T-helper 2 cell (primary cell): ENCODE data around the gene ICE1.
A peak's percentile ranks its signal among the peaks of the same experiment; 100 is the strongest.
"Not testable (repeated sequence)": the region's sequence is repeated elsewhere in the genome, so short reads cannot be mapped to it uniquely, and the experiment has no call there.

Experiments used
- DNase-seq, 5 experiments: peaks; one replicate each; pipeline versions ENCODE4 v3.0.0 to v3.0.0-alpha.2; 2012 to 2022

The ICE1 gene

DNA sequence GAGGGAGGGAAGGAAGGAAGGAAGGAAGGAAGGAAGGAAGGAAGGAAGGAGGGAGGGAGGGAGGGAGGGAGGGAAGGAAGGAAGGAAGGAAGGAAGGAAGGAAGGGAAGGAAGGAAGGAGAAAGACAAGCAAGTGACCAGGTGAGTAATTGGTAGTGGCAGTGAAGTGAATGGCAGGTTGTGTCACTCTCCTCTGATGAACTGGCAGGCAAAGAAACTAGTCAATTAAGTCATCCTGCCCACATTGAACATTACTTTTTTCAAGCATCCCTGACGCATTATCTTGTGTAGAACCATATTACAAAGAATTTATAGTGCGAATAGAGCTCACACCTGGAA lies 70.4 kb downstream of the ICE1 start:
- not testable (repeated sequence) for DNase-seq

DNA sequence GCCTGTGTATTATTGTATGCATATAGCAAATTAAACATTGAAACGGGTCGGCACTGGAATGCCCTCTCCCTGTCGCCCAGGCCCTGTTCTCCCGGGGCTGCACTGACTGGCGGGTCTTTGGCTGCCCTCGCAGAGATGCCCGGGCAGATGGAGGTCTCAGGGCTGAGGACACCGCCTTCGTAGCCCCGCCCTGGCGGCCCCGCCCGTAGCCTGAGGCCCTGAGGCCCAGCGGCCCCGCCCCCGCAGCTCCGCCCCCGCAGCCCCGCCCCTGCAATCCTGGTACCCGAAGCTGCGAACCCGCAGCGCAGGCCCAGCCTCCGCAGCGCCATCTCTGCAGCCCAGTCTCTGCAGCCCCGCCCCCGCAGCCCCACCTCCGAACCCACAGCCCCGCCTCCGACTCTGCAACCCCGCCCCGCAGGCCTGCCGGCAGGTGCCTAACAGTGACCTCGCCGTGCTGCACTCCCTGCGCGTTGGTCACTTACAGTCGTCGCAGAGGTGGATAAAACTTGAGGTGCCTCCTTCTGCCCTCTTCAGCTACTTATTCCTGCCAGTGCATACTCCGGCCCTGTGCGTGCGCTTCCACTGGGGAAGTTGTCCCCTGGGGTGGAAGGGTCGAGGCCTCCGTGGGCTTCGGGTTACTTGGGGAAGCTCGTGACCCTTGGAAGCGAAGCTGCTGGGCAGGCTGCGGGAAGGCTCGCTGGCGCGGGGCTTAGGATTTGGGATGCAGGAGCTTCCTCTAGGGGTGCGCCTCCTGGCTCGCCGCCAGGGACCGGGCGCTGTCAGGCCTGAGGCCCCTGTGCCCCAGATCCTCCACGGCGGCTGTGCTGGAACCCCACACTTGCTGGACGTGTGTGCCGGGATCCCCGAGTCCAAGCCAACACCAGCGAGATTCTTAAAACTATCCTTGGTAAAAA lies 72.3 kb downstream of the ICE1 start:
- peak; percentile 59 to 88 (median 79) for DNase-seq

DNA sequence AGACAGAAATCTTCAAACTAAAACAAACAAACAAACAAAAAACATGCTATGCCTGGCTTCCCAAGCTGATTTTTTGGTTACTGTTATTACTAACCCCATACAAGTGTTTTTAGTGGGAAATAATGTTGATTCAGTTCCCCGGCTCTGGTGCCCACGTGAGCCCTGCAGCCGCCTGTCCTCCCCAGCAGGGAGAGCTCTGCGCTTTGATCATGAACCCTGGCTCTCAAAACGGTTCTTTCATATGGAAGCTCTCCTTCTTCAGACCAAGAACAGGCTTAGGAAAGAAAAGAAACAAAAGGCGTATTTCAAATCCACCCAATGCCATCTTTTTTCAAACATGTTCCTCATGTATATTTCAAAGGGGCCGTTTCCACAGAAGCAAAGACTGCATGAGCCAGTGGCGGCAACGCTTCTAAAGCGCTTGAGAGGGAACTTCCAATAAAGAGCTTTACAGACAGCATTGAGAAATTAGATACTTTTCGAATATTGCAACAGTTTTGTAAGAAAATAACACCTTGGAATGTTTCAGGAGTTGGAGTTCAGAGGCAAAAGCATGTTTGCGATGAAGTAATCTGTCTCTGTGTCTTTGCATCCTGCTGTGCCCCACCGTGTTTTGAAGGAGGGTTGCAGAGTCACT lies 74.8 kb downstream of the ICE1 start:
- DNase-seq: peak in 1 of 5 experiments; percentile 42

DNA sequence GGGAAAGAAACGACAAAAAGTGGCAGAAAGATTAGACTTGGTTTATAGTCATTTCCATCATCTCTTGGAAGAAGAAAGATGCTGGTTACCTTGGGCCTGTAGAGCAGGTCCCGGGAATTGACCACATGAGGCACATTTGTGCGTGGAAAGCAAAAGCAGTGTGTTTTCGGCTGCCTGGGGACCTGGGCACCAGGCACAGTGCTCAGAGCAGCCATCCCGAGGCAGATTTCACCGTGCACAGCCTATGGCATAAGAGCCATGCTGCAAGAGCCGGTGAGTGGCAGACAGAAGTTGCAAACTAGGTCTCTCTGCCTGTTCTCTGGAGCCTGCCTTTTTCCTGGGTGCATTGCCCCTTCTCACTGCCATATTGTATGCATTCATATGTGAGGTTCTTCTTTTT lies 77.0 kb downstream of the ICE1 start:
- DNase-seq: no peak

DNA sequence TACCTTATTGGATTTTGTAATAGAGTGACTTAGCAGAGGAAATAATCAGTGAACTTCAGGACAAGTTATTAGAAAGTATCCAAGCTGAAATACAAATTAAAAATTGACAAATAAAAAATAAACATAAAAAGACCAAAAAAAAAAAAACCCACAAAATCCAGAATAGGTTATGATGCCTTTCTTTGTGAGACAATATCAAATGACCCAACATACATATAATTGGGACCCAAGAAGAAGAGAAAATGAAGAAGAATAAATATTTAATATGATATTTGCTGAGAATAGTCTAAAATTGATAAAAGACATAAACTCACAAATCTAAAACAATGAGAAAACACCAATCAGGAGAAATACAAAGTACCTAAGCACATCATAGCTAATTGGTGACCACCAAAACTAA lies 81.8 kb downstream of the ICE1 start:
- DNase-seq: no peak

DNA sequence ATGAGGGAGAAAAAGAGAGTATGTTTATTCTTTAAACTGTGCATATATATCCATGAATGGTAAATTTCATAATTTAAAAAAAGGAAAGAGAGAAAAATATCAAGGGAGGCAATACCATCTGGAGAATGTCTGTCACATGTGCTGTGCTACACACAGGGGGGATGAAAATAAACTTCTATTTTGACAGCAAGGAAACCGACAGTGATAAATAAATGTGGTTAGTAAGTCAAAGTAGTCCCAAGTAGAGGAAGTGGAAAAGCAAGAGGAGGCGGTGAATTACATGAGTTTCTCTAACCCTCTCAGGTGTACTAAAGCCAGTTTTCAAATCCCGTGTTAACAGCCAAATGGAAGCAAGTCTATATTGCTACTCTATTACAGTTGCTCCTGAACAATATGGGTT lies 83.3 kb downstream of the ICE1 start:
- DNase-seq: no peak

DNA sequence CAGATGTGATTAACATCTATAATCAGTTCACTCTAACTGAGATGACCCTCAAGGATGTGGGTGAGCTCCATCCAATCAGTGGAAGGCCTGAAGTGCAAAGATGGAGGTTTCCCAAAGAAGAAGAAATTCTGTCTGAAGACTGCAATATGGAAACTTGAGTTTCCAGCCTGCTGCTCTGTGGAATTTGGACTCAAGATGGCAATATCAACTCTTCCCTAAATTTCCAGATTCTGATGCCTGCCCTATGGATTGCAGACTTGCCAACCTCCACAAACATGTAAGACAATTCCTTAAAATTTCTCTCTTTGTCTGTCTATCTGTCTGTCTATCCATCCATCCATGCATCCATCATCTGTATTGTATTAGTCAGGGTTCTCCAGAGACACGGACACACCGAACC lies 85.9 kb downstream of the ICE1 start:
- DNase-seq: no peak

DNA sequence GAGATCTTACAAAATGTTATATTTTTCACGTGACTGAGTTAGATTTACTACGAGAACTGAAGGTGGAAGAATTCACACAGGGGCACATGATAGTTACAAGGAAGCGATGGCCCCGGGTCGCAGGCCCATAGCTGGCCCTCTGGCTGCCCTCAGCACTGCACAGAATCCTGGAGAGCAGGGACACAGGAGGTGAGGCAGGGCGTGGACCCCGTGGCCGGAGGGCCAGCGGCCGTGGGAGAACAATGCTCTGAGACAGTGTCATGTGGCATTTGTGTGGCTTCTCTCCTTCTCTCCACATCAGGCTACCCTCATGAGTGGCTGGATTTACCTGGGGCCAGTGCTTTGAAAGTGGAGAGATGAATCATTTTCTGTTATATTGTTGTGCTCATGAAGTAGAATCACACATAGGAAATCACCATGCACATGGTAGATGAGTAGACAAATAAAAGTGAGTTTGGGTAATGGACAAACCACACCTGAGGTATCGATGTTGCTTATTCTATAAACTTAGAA lies 89.5 kb downstream of the ICE1 start:
- no peak for DNase-seq

DNA sequence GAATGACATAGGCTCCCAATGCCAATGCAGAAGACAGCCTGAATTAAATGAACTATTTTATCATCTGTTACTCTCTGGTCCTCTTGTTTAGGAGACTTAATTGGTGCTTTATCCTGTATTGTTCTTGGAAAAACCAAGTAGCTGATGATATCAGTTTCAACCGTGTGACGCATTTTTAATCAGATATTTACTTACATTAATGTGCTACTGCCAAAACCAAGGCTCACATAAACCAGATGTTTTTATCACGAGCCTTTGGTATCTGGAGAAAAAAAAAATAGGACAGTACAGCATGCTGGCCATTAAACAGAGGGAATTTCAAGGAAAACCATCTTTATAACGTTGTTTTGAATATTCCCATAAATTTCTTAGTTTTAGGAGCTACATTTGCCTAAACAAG lies 90.1 kb downstream of the ICE1 start:
- DNase-seq: no peak

DNA sequence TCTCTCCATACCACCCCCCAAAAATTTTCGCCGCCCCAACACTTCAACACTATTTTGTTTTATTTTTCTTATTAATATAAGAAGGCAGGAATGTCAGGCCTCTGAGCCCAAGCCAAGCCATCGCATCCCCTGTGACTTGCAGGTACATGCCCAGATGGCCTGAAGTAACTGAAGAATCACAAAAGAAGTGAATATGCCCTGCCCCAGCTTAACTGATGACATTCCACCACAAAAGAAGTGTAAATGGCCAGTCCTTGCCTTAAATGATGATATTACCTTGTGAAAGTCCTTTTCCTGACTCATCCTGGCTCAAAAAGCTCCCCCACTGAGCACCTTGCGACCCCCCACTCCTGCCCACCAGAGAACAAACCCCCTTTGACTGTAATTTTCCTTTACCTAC lies 98.1 kb downstream of the ICE1 start:
- not testable (repeated sequence) for DNase-seq

DNA sequence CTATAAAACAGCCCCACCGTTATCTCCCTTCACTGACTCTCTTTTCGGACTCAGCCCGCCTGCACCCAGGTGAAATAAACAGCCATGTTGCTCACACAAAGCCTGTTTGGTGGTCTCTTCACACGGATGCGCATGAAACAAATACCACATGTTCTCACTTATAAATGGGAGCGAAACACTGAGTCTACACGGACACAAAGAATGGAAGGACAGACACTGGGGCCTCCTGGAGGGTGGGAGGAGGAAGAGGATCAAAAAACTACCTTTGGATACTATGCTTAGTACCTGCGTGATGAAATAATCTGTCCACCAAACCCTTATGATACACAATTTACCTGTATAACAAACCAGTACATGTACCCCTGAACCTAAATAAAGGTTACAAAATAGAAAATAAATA lies 98.6 kb downstream of the ICE1 start:
- DNase-seq: no peak

DNA sequence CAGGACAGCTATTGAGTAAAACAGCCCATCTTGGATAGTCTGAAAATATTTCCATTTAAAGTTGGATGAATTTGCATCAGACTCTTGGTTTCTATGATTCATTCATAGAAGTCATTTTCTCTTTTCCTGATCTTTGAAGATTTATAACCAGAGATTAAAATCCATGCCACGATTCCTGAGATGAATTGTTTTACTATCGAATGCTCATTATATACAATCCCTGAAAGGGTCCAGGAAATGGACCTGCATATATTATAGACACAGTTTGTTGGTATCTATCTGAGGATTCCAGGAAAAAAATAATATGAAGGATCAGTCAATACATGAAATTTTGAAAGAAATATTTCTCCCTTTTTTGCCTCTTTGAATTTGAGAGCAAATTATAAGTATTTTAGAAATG lies 99.0 kb downstream of the ICE1 start:
- DNase-seq: no peak

DNA sequence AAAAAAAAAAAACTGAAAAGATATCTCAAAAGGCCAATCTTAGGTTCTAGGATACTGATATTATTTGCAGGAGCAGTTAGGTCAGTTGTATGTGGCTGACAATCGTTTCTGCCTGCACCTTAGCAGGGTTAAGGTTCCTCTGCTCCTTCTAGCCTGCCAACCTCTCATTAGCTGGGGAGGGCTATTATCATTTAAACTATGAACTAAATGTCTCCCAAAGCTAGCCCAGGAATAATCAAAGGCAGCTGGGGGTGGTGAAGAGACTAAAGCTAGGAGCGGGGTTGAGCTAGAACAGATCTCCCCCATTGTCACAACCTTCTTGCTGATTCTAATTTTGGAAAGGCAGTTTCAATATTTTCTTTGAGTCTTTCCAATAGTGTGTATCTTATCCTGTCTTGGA lies 99.9 kb downstream of the ICE1 start:
- DNase-seq: no peak

DNA sequence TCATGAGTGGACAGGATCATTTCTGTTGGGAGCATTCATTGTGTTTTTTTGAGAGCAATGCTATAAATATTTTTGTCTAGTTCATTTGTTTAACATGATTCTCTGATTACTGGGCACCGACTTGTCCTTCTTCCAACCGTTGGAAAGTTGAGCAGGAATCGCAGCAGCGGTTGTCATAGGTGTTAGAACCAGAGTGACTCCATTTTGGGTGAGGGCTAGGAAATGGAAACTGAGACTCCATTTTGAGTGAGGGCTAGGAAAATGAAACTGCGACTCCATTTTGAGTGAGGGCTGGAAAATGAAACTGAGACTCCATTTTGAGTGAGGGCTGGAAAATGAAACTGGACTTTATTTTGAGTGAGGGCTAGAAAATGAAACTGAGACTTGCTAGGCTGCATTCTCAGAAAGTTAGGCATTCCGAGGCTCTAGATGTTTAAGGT lies 100.6 kb downstream of the ICE1 start:
- peak in 2 of 5 experiments; percentile 49 to 86 for DNase-seq

DNA sequence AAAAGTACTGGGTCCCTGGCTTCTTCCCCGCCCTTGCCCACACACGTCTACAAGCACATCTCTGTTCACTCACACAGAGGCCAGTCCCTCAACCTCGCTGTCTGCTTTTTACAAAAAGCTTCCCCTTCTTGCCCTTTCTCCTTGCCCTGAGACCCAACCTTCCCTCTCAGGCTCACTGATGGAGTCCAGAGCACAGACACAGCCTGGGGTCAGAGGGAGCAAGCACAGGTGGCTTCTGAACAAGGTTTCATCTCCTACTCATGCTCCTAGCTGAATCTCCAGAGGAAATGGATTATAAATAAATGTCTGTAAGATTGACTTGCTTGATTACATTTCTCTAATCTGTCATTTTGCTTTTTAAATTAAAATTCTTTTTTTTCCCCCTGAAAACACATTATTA lies 101.8 kb downstream of the ICE1 start:
- no peak for DNase-seq

DNA sequence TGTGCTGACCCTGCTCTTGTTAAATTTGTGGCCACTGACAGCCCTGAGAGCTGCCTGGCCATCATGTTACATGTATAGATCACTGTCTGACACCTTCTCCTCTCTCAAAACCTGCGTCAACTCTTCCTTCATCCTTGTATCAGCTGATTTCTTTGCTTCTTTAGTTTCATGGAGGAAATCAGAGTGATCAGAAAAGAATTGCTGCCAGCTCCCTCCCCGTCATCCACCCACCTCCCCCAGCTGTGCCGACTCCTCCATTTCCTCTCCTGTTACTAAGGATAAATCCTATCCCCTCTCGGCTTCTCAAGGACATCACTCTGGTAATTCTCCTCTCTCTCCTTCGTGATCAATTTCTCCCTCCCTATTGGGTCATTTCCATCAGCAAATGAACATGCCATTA lies 108.9 kb downstream of the ICE1 start:
- DNase-seq: no peak

DNA sequence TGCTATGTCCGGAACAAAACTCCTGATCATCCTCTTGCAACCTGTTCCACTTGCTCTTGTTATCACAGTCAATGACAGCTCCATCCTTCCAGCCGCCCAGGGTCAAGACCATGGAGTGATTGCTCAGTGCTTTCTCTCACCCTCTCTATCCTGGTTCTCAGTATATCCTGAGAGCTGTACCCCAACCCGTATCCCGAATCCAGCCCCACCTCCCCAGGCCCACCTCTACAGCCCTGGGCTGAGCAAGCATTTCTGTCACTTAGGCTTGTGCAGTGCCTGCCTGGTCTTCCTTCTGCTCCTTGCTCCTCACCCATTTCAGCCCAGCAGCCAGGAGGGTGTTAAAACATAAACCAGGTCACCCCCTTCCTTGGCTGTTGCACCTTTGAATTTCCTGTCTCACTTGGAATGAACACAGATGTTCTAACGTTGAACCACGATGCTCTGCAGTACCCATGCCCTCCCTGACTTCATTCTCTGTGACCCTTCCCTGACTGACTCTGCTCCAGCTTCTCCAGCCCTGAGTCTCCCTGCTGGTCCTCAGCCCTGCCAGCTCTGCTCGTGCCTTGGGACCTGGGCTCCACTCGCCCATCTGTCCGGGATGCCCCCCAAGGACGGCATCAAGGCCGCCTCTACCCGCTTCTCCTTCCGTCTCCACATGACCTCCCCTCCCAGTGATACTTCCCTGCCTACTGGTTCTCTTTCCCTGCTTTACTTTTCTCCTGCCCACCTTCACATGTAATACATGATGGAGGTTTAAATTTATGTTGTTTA lies 110.0 kb downstream of the ICE1 start:
- no peak for DNase-seq

DNA sequence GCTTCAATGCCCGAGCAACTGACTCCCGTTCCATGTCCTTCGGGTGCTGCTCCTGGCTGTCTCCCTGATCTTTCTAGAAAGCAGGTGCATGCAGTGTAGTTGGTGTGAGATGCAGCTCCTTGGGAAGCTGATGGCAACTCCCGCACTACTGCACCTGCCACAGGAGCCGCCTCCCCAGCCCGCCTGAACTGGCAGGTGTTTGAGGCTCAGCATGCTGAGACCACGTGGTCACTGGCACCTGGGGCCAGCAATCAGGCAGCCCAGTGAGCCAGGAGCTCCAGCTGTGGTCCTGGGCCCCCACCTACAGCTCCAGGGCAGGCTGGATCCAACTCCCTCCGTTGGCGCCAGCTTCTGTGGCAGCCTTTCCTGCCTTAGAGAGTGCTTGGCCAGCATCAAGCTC lies 111.5 kb downstream of the ICE1 start:
- DNase-seq: no peak

DNA sequence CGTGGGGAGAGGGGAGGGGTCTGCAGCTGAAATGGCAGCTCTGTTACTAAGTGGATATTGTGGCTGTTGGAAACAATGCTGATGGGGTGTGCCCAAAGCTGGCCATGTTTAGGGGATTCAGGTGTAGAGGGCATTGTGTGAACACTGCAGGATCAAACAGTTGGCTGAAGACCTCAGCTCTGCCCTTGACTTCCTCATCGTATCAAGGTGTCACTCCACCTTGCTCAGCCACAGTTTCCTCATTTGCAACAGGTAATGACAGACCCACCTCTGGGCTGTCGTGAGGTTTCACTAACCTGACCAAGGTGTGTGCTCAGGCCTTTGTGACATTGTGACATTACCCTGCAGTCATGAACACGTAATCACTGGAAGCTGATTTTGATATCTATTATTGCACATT lies 111.9 kb downstream of the ICE1 start:
- DNase-seq: no peak

DNA sequence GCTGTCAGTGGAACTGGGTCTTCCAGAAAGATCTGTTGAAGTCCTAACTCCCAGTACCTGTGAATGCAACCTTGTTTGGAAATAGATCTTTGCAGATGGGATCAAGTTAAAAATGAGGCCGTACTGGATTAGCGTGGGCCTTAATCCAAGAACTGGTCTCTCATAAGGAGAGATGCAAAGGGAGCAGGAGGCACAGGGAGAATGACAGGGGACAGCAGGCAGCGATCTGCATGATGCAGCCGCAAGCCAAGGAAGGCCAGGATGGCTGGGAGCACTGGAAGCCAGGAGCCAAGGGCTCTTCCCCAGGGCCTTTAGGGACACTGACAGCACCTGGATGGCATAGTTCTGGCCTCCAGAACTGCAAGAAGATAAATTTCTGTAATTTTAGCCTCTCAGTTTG lies 114.4 kb downstream of the ICE1 start:
- no peak for DNase-seq

DNA sequence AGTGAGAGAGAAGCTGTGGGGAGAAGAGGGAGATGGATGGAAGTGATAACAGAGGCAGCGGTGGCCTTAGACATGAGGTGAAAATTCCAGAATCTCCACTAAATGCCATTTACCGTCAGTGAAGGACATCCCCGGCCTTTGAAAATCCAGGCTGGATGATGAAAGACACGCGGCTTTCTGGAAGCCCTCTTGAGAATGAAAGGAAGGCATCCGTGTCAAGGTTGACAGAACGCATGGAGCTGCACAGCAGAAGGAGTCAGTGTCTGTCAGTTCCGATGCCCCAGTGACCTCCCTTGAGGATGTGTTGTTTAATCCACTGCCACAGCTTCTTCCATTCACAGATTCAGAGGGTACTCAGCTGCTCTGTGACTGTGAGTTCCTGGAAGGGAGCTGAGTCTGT lies 114.9 kb downstream of the ICE1 start:
- DNase-seq: no peak

DNA sequence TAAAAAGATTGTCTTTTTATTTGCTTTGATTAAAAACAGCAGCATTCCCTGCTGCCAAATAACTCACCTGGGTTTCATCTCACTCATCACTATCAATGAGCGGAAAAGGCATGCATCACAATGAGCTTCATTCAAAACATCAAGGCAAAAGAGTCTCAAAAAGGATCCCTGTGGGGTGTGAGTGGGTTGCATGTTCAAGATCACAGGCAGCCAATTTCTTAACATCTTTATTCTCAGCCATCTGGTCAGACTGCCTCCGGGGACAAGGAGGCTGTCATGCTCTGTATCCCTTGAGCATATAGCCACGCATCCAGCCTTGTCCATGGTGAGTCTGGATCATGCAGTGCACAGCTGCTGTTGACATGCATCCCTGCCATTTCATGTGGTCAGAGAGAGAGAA lies 117.1 kb downstream of the ICE1 start:
- DNase-seq: no peak
